ENCODE results near the gene MYO9B. TPM values are rescaled to one million over a fixed set of nuclear protein-coding genes. Genes with fewer than 3 reads are reported as not detected.

Gene MYO9B
- total RNA-seq, 8 experiments from 2014 or later = 16.4 to 43.5 (median 27.3) TPM

DNA sequence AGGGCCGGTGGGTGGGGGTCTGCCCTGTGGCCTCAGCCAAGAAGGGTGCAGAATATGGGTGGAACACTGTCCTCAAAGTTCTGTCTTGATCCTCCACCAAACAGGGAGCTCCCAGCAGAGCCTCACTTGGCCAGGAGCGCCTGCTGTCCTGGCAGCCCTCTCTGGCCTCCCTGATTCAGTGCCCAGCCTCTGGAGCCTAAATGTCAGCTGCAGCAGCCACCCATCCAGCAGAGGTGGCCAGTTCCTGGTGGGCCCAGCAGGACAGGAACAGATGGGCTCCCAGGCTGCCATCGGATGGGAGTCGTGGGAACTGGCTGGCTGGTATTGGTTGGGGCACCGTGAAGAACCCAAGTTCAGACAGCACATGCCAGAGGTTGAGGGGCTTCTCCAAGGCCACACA lies 137.8 kb downstream of the MYO9B start:
- Histone ChIP-seq H3K4me3 (no peak overlapping the region), H3K4me1 (replicated peaks in 1 of 2) (peaks cover 10 to 14% of the 10 kb centered on the region in 2 donors), H3K27ac (no peak overlapping the region)
- ATAC-seq (replicated peaks in 6 of 8) = no peak
- in situ Hi-C loops (cut with MboI; ENCODE audit: low pct_unique_long_range_greater_than_20kb in 2 of 9, low sequenced_read_pairs in 9 of 9, unreplicated experiment in 9 of 9) = no loop called here
- 60 to 100% methylated on average over 1 of the region's 5 CpGs; no CpG with 5 or more reads in 8 of the 10 experiments for WGBS, 10 experiments

- Histone ChIP-seq H3K4me1 (replicated peaks in 1 of 2) (peaks cover 10 to 14% of the 10 kb centered on the region in 2 donors), H3K27ac (peak overlapping the region; percentile 91 to 99), H3K4me3 (peak overlapping the region; percentile 53 to 98 (median 65))
- ATAC-seq (replicated peaks in 6 of 8) = peak in 1 of 8 experiments; percentile 2
- 0 to 35% (median 17%) methylated on average over 2 to 13 of the region's 16 CpGs; no CpG with 5 or more reads in 3 of the 10 experiments for WGBS, 10 experiments
- in situ Hi-C loops (cut with MboI; ENCODE audit: low pct_unique_long_range_greater_than_20kb in 2 of 9, low sequenced_read_pairs in 9 of 9, unreplicated experiment in 9 of 9) = no loop called here
Measured at GRCh38 chr19:17214508-17215126, 139.0 kb downstream of the MYO9B start.

DNA sequence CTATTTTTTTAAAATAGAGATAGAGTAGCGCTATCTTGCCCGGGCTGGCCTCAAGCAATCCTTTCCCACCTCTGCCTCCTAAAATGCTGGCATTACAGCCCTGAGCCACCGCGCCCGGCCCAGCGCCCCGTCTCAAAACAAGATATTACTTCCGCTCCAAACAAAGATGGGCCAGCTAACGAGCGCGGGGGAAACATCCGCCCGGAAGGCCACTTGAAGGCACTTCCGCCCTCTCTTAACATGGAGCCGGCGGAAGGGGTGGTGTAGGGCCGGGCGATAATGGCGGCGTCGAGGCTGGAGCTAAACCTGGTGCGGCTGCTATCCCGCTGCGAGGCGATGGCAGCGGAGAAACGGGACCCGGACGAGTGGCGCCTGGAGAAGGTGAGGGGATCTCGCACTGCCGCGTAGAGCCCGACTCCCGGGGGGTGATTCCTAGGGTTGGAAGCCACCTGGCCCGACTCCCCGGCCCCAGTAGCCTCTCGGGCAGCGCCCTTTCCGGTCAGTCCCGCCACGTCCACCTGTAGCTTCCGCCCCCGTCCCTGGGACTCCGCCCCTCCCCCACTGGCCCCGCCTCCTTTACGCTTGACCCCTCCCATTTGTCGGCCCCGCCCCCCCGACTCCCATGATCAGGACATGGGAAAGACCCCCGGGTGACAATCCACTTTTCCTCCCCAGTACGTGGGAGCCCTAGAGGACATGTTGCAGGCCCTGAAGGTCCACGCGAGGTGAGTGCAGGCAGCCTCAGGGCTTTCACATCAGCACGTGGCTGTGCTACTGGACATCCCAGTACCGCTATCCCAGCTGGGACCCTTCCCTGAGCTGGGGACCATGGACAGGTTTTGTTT lies 139.8 kb downstream of the MYO9B start, which contains the start of gene USE1:
TSS of gene USE1 (plus strand) at position 231 of the 845 bp plus-strand sequence. CDS start at position 280, 49 bp downstream.
- Histone ChIP-seq H3K27ac (peak within 1 kb of the TSS; percentile 91 to 99), H3K4me3 (peak within 1 kb of the TSS; percentile 53 to 98 (median 65)), H3K4me1 (replicated peaks in 1 of 2) (peaks cover 10 to 14% of the 10 kb centered on the region in 2 donors)
- peak; percentile 89 to 97 (median 92) for ATAC-seq (replicated peaks in 6 of 8)
- 0 to 10% (median 3%) methylated on average over 2 to 17 of the region's 56 CpGs; no CpG with 5 or more reads in 4 of the 10 experiments for WGBS, 10 experiments
- in situ Hi-C loops (cut with MboI; ENCODE audit: low pct_unique_long_range_greater_than_20kb in 2 of 9, low sequenced_read_pairs in 9 of 9, unreplicated experiment in 9 of 9) = no loop called here

DNA sequence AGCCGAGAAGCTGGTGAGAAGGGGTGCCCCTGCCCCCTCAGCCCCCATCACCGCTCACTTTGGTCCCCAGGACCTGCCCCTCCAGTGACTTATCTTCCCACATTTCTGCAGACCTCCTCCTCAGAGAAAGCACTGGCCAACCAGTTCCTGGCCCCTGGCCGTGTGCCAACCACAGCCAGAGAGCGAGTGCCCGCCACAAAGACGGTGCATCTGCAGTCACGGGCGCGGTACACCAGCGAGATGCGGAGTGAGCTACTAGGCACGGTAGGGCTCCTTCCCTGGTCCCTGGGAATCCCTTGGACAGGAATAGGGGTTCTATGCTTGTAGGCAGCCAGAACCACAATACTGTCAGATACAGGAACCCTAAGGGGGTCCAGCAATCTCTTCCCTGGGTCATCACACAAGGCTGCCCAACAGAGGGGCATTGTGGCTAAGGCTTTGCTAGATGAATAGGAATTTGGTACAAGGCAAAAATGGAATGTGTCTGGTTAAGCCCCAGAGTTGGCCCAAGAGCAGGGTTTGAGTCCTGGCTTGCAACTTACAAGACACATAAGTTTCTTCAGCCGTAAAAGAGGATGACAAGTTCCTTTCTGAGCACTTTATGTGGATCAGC lies 140.6 kb downstream of the MYO9B start:
- no peak for ATAC-seq (replicated peaks in 6 of 8)
- Histone ChIP-seq H3K27ac (peak overlapping the region; percentile 51 to 99), H3K4me3 (peak overlapping the region; percentile 53 to 98 (median 65)), H3K4me1 (replicated peaks in 1 of 2) (peaks cover 10 to 14% of the 10 kb centered on the region in 2 donors)
- in situ Hi-C loops (cut with MboI; ENCODE audit: low pct_unique_long_range_greater_than_20kb in 2 of 9, low sequenced_read_pairs in 9 of 9, unreplicated experiment in 9 of 9) = no loop called here
- WGBS, 10 experiments = 17 to 100% (median 95%) methylated on average over 1 to 10 of the region's 13 CpGs; no CpG with 5 or more reads in 3 of the 10 experiments

GRCh38 chr19:17219286-17219685 lies 143.7 kb downstream of the MYO9B start:
- H3K4me3 ChIP-seq = no peak overlapping the region
- in situ Hi-C loops (cut with MboI; ENCODE audit: low pct_unique_long_range_greater_than_20kb in 2 of 9, low sequenced_read_pairs in 9 of 9, unreplicated experiment in 9 of 9) = no loop called here
- H3K27ac ChIP-seq = no peak overlapping the region
- ATAC-seq (replicated peaks in 6 of 8) = no peak
- peaks cover 10 to 13% of the 10 kb centered on the region in 2 donors for H3K4me1 ChIP-seq (replicated peaks in 1 of 2)
- WGBS, 10 experiments = 80 to 100% (median 93%) methylated on average over 1 to 5 of the region's 8 CpGs; no CpG with 5 or more reads in 7 of the 10 experiments

- in situ Hi-C loops (cut with MboI; ENCODE audit: low pct_unique_long_range_greater_than_20kb in 2 of 9, low sequenced_read_pairs in 9 of 9, unreplicated experiment in 9 of 9) = no loop called here
- H3K4me3 ChIP-seq = no peak overlapping the region
- H3K4me1 ChIP-seq (replicated peaks in 1 of 2) = peaks cover 6 to 8% of the 10 kb centered on the region in 2 donors
- peak overlapping the region in 1 of 2 donors; percentile 72 for H3K27ac ChIP-seq
- ATAC-seq (replicated peaks in 6 of 8) = peak in 5 of 8 experiments; percentile 3 to 73 (median 10)
- 33 to 90% (median 71%) methylated on average over 2 to 9 of the region's 14 CpGs; no CpG with 5 or more reads in 3 of the 10 experiments for WGBS, 10 experiments
Measured at GRCh38 chr19:17220207-17220758, 144.7 kb downstream of the MYO9B start.

DNA sequence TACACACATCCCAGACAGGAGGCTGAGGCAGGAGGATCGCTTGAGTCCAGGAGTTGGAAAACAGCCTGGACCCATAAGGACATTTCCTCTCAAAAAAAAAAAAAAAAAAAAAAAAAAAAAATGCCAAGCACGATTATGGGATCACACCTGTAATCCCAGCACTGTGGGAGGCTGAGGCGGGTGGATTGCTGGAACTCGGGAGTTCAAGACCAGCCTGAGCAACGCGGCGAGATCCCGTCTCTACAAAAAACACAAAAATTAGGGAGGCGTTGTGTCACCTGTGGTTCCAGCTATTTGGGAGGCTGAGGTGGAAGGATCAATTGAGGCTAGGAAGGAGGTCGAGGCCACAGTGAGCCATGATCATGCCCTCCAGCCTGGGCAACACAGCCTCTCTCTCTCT lies 149.5 kb downstream of the MYO9B start:
- in situ Hi-C loops (cut with MboI; ENCODE audit: low pct_unique_long_range_greater_than_20kb in 2 of 9, low sequenced_read_pairs in 9 of 9, unreplicated experiment in 9 of 9) = no loop called here
- Histone ChIP-seq H3K4me1 (replicated peaks in 1 of 2) (peaks cover 0 to 4% of the 10 kb centered on the region in 2 donors), H3K4me3 (no peak overlapping the region), H3K27ac (no peak overlapping the region)
- 71 to 100% (median 91%) methylated on average over 1 to 6 of the region's 10 CpGs; no CpG with 5 or more reads in 1 of the 10 experiments for WGBS, 10 experiments
- ATAC-seq (replicated peaks in 6 of 8) = no peak

- H3K4me1 ChIP-seq (replicated peaks in 1 of 2) = peaks cover 0 to 4% of the 10 kb centered on the region in 2 donors
- peak within 1 kb of the TSS; percentile 42 to 50 (median 46) for H3K4me3 ChIP-seq
- ATAC-seq (replicated peaks in 6 of 8) = peak; percentile 90 to 93 (median 92)
- WGBS, 10 experiments = 0 to 1% (median 0%) methylated on average over 1 to 14 of the region's 90 CpGs; no CpG with 5 or more reads in 6 of the 10 experiments
- in situ Hi-C loops (cut with MboI; ENCODE audit: low pct_unique_long_range_greater_than_20kb in 2 of 9, low sequenced_read_pairs in 9 of 9, unreplicated experiment in 9 of 9) = no loop called here
- H3K27ac ChIP-seq = peak within 1 kb of the TSS; percentile 76 to 77
Measured at GRCh38 chr19:17226002-17226933, 150.7 kb downstream of the MYO9B start, which contains the start of gene OCEL1. Gene OCEL1 (plus strand): TSS chr19:17226226. CDS start chr19:17226248, 22 bp downstream.

DNA sequence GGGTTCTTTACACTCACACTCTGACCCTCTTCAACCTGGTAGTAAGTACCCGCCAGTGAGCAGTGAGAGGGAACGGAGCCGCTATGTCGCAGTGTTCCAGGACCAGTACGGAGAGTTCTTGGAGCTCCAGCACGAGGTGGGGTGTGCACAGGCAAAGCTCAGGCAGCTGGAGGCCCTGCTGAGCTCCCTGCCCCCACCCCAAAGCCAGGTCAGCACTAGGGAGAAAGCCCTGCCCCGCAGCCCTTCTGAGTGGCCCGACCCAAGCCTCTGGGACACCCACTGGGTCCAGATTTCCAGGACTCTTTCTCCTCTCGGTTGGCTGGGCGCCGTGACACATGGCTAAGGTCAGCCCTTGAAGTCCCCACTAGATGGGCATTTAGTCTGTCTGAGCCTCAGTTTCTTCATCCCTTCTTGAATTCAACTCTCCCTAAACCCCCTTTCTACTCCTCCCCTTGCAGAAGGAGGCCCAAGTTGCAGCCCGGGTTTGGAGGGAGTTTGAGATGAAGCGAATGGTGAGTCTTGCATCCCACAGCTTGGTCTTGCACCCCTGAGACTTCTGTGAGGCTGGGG lies 152.3 kb downstream of the MYO9B start:
- Histone ChIP-seq H3K4me3 (no peak overlapping the region), H3K4me1 (replicated peaks in 1 of 2) (peaks cover 0 to 4% of the 10 kb centered on the region in 2 donors), H3K27ac (no peak overlapping the region)
- 72 to 90% (median 86%) methylated on average over 2 to 8 of the region's 13 CpGs; no CpG with 5 or more reads in 4 of the 10 experiments for WGBS, 10 experiments
- in situ Hi-C loops (cut with MboI; ENCODE audit: low pct_unique_long_range_greater_than_20kb in 2 of 9, low sequenced_read_pairs in 9 of 9, unreplicated experiment in 9 of 9) = no loop called here
- ATAC-seq (replicated peaks in 6 of 8) = no peak

- 92 to 100% (median 100%) methylated on average over 1 to 2 of the region's 3 CpGs; no CpG with 5 or more reads in 4 of the 10 experiments for whole genome bisulfite sequencing, 10 experiments
- no peak overlapping the region for H3K4me3 ChIP-seq
- H3K27ac ChIP-seq = no peak overlapping the region
- peaks cover 6 to 9% of the 10 kb centered on the region in 2 donors for H3K4me1 ChIP-seq (replicated peaks in 1 of 2)
- in situ Hi-C loops (cut with MboI; ENCODE audit: low pct_unique_long_range_greater_than_20kb in 2 of 9, low sequenced_read_pairs in 9 of 9, unreplicated experiment in 9 of 9) = no loop called here
- no peak for ATAC-seq (replicated peaks in 6 of 8)
Measured at GRCh38 chr19:17229890-17230289, 154.3 kb downstream of the MYO9B start.

DNA sequence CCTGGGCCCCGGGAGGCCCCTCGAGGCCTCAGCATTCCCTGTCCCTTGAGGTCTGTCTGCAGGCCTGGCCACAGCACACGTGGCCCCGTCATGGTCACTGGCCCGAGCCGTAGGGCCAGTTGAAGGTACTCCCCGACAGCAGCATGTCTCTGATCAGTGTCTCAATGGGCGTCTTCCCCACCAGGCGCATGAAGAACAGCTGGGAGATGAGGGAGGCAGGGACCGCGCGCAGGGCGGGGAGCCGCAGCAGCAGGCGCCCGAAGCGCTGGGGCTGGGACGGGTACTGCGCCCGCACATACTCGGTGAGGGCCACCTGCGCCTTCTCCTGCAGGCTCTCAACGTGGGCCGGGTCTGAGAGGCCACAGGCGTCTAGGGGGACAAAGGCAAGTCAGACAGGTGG lies 156.7 kb downstream of the MYO9B start:
- 60 to 91% methylated on average over 2 to 4 of the region's 25 CpGs; no CpG with 5 or more reads in 8 of the 10 experiments for WGBS, 10 experiments
- no peak for ATAC-seq (replicated peaks in 6 of 8)
- in situ Hi-C loops (cut with MboI; ENCODE audit: low pct_unique_long_range_greater_than_20kb in 2 of 9, low sequenced_read_pairs in 9 of 9, unreplicated experiment in 9 of 9) = no loop called here
- H3K4me1 ChIP-seq (replicated peaks in 1 of 2) = peaks cover 14 to 17% of the 10 kb centered on the region in 2 donors
- H3K4me3 ChIP-seq = no peak overlapping the region
- no peak overlapping the region for H3K27ac ChIP-seq
